GM18508 (cell line): ENCODE measurements around the gene VPS52.

Experiments used
- ATAC-seq: cut with Tn5 transposase; IDR thresholded peaks from one replicate; pipeline ENCODE4 v1.9.1; 2021; ENCODE audit warnings: moderate number of reproducible peaks; ENCODE audit not compliant: insufficient read depth, unreplicated experiment

The VPS52 gene

GRCh38 chr6:33213166-33213988, 58.3 kb downstream of the VPS52 start:
- no peak for ATAC-seq

GRCh38 chr6:33212857-33213165, 58.9 kb downstream of the VPS52 start:
- ATAC-seq, result no peak

GRCh38 chr6:33211666-33212422, 59.8 kb downstream of the VPS52 start:
- no peak for ATAC-seq

- ATAC-seq, result no peak
Measured at GRCh38 chr6:33211136-33211535, 60.5 kb downstream of the VPS52 start.

- ATAC-seq, result no peak
Measured at GRCh38 chr6:33209856-33210255, 61.8 kb downstream of the VPS52 start.

- ATAC-seq, result no peak
Measured at GRCh38 chr6:33208091-33208967, 63.3 kb downstream of the VPS52 start, which contains the start of gene RING1. Gene RING1, plus strand, starts transcription at chr6:33208500. Its CDS starts 323 bp downstream, at chr6:33208823.

GRCh38 chr6:33207552-33208090, 64.1 kb downstream of the VPS52 start:
- no peak for ATAC-seq

GRCh38 chr6:33206864-33207551, 64.7 kb downstream of the VPS52 start:
- ATAC-seq, result no peak

- no peak for ATAC-seq
Measured at GRCh38 chr6:33206027-33206863, 65.4 kb downstream of the VPS52 start.

- ATAC-seq, result no peak
Measured at GRCh38 chr6:33205191-33206026, 66.3 kb downstream of the VPS52 start.

GRCh38 chr6:33204415-33205190, 67.1 kb downstream of the VPS52 start, which contains the start of gene HSD17B8:
Gene HSD17B8, plus strand, starts transcription at chr6:33204655. Its CDS starts 14 bp downstream, at chr6:33204669.
- ATAC-seq, result no peak

GRCh38 chr6:33204165-33204414, 67.6 kb downstream of the VPS52 start:
- ATAC-seq, result no peak

- no peak for ATAC-seq
Measured at GRCh38 chr6:33203443-33204164, 68.1 kb downstream of the VPS52 start.

GRCh38 chr6:33202799-33203198, 68.9 kb downstream of the VPS52 start:
- ATAC-seq, result no peak

GRCh38 chr6:33201935-33202334, 69.7 kb downstream of the VPS52 start:
- no peak for ATAC-seq

- ATAC-seq, result no peak
Measured at GRCh38 chr6:33201147-33201545, 70.5 kb downstream of the VPS52 start.
